HepG2 (cell line): ENCODE measurements around the gene REM2. TPM values are rescaled to one million over a fixed set of nuclear protein-coding genes. Genes with fewer than 3 reads are reported as not detected.

Source experiments
- ATAC-seq: fragments of 200-7000 bp; cut with Tn5 transposase; 3 replicates; pipeline ENCODE4 v1.9.1; 2020; ENCODE audit warnings: mild to moderate bottlenecking, moderate library complexity
- BruUV-seq: library from RNA; stranded (reverse); fragments of 400-500 nt; replicated peaks from 2 replicates; lab custom pipeline; 2021; lab: Mats Ljungman, UMichigan
- CTCF ChIA-PET: fragments of 300-600 bp; formaldehyde crosslinking; extraction: SDS; loops from one replicate; lab custom pipeline; 2021; ENCODE audit warnings: low total read pairs, inconsistent platforms, low intra/inter-chr PET ratio; lab: Yijun Ruan, JAX
- POLR2A ChIA-PET: fragments of 350-600 bp; sonication (Branson Sonifier 250); formaldehyde crosslinking; loops from one replicate; lab custom pipeline; 2020; ENCODE audit warnings: antibody characterized with exemption, inconsistent platforms; lab: Yijun Ruan, JAX
- DNase-seq: peaks from one replicate; pipeline ENCODE4 v3.0.0-alpha.2; 2015; ENCODE audit warnings: low spot score
- FAIRE-seq: peaks from 3 replicates; lab custom pipeline; 2011; peaks lifted over from hg19 to GRCh38; lab: Jason Lieb, UNC
- H2AFZ ChIP-seq: one replicate; pipeline ENCODE4 v1.6.1; 2011; ENCODE audit warnings: low read length, inconsistent platforms
- H3K27ac ChIP-seq: fragments of 300-600 bp; 3 replicates; pipeline ENCODE4 v1.8.0; 2011; ENCODE audit warnings: mixed run types, mild to moderate bottlenecking, mixed read lengths, low read length, inconsistent platforms; ENCODE audit not compliant: insufficient read depth; ENCODE audit errors: extremely low read length
- H3K27me3 ChIP-seq, 2 experiments: fragments of 200-600 bp in 1 of 2; 2 replicates in 1 of 2; 3 replicates in 1 of 2; pipeline versions ENCODE4 v1.6.0 to v1.8.0; 2011; ENCODE audit warnings: low read length in 2 of 2, mild to moderate bottlenecking in 2 of 2, moderate library complexity in 2 of 2, inconsistent platforms in 1 of 2; ENCODE audit not compliant: insufficient read depth in 2 of 2, control insufficient read depth in 1 of 2
- H3K36me3 ChIP-seq, 2 experiments: fragments of 200-600 bp in 1 of 2; replicated peaks in 1 of 2; 2 replicates in 1 of 2; 3 replicates in 1 of 2; pipeline versions ENCODE4 v1.5.1 to v1.8.0; 2011; ENCODE audit warnings: low read length in 2 of 2, inconsistent platforms in 1 of 2; ENCODE audit not compliant: insufficient read depth in 2 of 2, control insufficient read depth in 1 of 2
- H3K4me1 ChIP-seq: 2 replicates; pipeline ENCODE4 v1.5.1; 2012; ENCODE audit warnings: low read length, inconsistent platforms; ENCODE audit not compliant: insufficient read depth
- H3K4me2 ChIP-seq: 2 replicates; pipeline ENCODE4 v1.6.0; 2011; ENCODE audit warnings: low read depth, low read length, inconsistent platforms
- H3K4me3 ChIP-seq, 3 experiments: fragments of 200-600 bp in 1 of 3; sonication (generic), shearing (Covaris generic) in 1 of 3; replicated peaks in 1 of 3; 2 replicates each; pipeline ENCODE4 v1.5.1; 2011 to 2016; ENCODE audit warnings: low read length in 3 of 3, inconsistent platforms in 2 of 3, low read depth in 2 of 3, mild to moderate bottlenecking in 2 of 3, control low read depth in 1 of 3, mixed read lengths in 1 of 3; ENCODE audit not compliant: insufficient read depth in 1 of 3
- H3K79me2 ChIP-seq: one replicate; pipeline ENCODE4 v1.6.1; 2011; ENCODE audit warnings: low read length, inconsistent platforms; ENCODE audit not compliant: insufficient read depth
- H3K9ac ChIP-seq: 2 replicates; pipeline ENCODE4 v1.6.0; 2011; ENCODE audit warnings: mild to moderate bottlenecking, low read depth, low read length, inconsistent platforms; ENCODE audit not compliant: insufficient read depth
- H3K9me3 ChIP-seq: 2 replicates; pipeline ENCODE4 v1.5.1; 2012; ENCODE audit warnings: mild to moderate bottlenecking, low read length
- H4K20me1 ChIP-seq: 2 replicates; pipeline ENCODE4 v1.6.0; 2011; ENCODE audit warnings: inconsistent platforms, mild to moderate bottlenecking, low read length, moderate library complexity; ENCODE audit not compliant: insufficient read depth
- KMT2B ChIP-seq: IDR thresholded peaks from 2 replicates; pipeline ENCODE4 v1.6.1; 2016; ENCODE audit warnings: missing genetic modification reagents, missing compliant biosample characterization
- MED8 ChIP-seq: sonication (generic); formaldehyde crosslinking; IDR thresholded peaks from 2 replicates; pipeline ENCODE4 v1.8.1; 2023; ENCODE audit warnings: mild to moderate bottlenecking, missing genetic modification reagents; ENCODE audit not compliant: insufficient replicate concordance
- MTA3 ChIP-seq: sonication (generic); formaldehyde crosslinking; IDR thresholded peaks from 2 replicates; pipeline ENCODE4 v1.4.0; 2020; ENCODE audit warnings: missing genetic modification reagents
- MXD1 ChIP-seq: sonication (generic); formaldehyde crosslinking; IDR thresholded peaks from 2 replicates; pipeline ENCODE4 v1.4.0; 2020; ENCODE audit warnings: mild to moderate bottlenecking, missing genetic modification reagents
- TCF12 ChIP-seq, 2 experiments: fragments of 450-650 bp in 1 of 2; sonication (generic) in 1 of 2; formaldehyde crosslinking in 1 of 2; IDR thresholded peaks; 2 replicates each; pipeline versions ENCODE4 v1.6.1 to v1.8.0; 2017 to 2022; ENCODE audit warnings: antibody characterized with exemption in 1 of 2, mild to moderate bottlenecking in 1 of 2, missing genetic modification reagents in 1 of 2, moderate library complexity in 1 of 2
- ZNF354B ChIP-seq: sonication (generic); formaldehyde crosslinking; IDR thresholded peaks from 2 replicates; pipeline ENCODE4 v1.8.0; 2022; ENCODE audit warnings: mild to moderate bottlenecking, missing genetic modification reagents
- ZNF547 ChIP-seq: sonication (generic); formaldehyde crosslinking; IDR thresholded peaks from 2 replicates; pipeline ENCODE4 v1.5.1; 2020; ENCODE audit warnings: mild to moderate bottlenecking, missing genetic modification reagents
- ZNF563 ChIP-seq: sonication (generic); formaldehyde crosslinking; IDR thresholded peaks from 2 replicates; pipeline ENCODE4 v1.8.0; 2022; ENCODE audit warnings: mild to moderate bottlenecking, moderate library complexity, missing genetic modification reagents
- ZNF576 ChIP-seq: sonication (generic); formaldehyde crosslinking; IDR thresholded peaks from 2 replicates; pipeline ENCODE4 v1.4.0; 2020; ENCODE audit warnings: mild to moderate bottlenecking, missing genetic modification reagents
- ZNF577 ChIP-seq: sonication (generic); formaldehyde crosslinking; IDR thresholded peaks from 2 replicates; pipeline ENCODE4 v1.4.0; 2020; ENCODE audit warnings: mild to moderate bottlenecking, low read depth, missing genetic modification reagents, borderline replicate concordance
- ZNF776 ChIP-seq: sonication (generic); formaldehyde crosslinking; IDR thresholded peaks from 2 replicates; pipeline ENCODE4 v1.4.0; 2020; ENCODE audit warnings: mild to moderate bottlenecking, missing genetic modification reagents
- WGBS: methylation state at CpG from one replicate; pipeline ENCODE4 v1.1.6; 2017; ENCODE audit warnings: low lambda C conversion rate; 5-methylcytosine and 5-hydroxymethylcytosine counted together
- in situ Hi-C: cut with HindIII; loops from 2 replicates; pipeline ENCODE4 v1.10.0; 2017; ENCODE audit warnings: low pct_unique_long_range_greater_than_20kb; ENCODE audit not compliant: extremely low pct_ligation_motif_present
- intact Hi-C: fragments of 100-400 bp; cut with micrococcal nuclease; formaldehyde crosslinking; loops from one replicate; pipeline ENCODE4 v1.10.0; 2022; ENCODE audit not compliant: unreplicated experiment
- polyA plus RNA-seq, 8 experiments: library from polyadenylated mRNA; depleted of rRNA in 3 of 8; stranded (reverse) in 7 of 8; unstranded in 1 of 8; fragments of >200 nt; fragmentation: Illumina TruSeq in 4 of 8; extraction: Trizol in 4 of 8; gene quantifications; 2 replicates each; pipeline versions ENCODE4 v1.2.1 to v1.2.3, GENCODE V29; 2011 to 2016; ENCODE audit warnings: low read depth in 4 of 8, missing spikeins in 1 of 8, mixed read lengths in 1 of 8; ENCODE audit not compliant: insufficient read depth in 1 of 8
- total RNA-seq, 5 experiments: library from RNA; depleted of rRNA; stranded (reverse); fragments of >200 nt; fragmentation: Illumina TruSeq; extraction: Trizol; gene quantifications; 2 replicates each; pipeline ENCODE4 v1.2.3, GENCODE V29; 2016; ENCODE audit warnings: low read depth in 1 of 5

The REM2 gene
- total and polyA plus RNA-seq, 2 of the 13 experiments (the other 11 are each of a cell fraction or from before 2014, with no cell fraction given) = 0.20 TPM; not detected in 1

GRCh38 chr14:22923746-22924145 is 40.7 kb downstream of the REM2 start (continued):
- TF ChIP-seq ZNF577 (CRISPR knock-in tag) = no peak
- TF ChIP-seq MTA3 (CRISPR knock-in tag) = no peak
- no peak for TF ChIP-seq ZNF563 (CRISPR knock-in tag)
- TF ChIP-seq ZNF354B (CRISPR knock-in tag) = no peak
- no peak for TF ChIP-seq KMT2B
- no peak for TF ChIP-seq MED8 (CRISPR knock-in tag)

GRCh38 chr14:22925513-22925912 is 42.5 kb downstream of the REM2 start:
- DNase-seq = no peak
- H3K27me3 ChIP-seq = no peaks in the 10 kb centered on the region; a peak in 1 of 5 replicates
- 0 out of 2 replicates have a peak, but pooled peaks have one; percentile 49 for TF ChIP-seq ZNF547
- 0 out of 2 replicates have a peak, but pooled peaks have one; percentile 51 for TF ChIP-seq MXD1 (CRISPR knock-in tag)
- TF ChIP-seq TCF12 (IDR thresholded peaks at IDR 0.05) = no peak
- TF ChIP-seq TCF12 (CRISPR knock-in tag; IDR thresholded peaks at IDR 0.05) = 0 out of 2 replicates have a peak, but pooled peaks have one; percentile 52
- TF ChIP-seq ZNF576 (CRISPR knock-in tag) = 0 out of 2 replicates have a peak, but pooled peaks have one; percentile 39
- TF ChIP-seq ZNF776 (CRISPR knock-in tag) = no peak
- no peaks in the 10 kb centered on the region for H4K20me1 ChIP-seq
- no peak overlapping the region for H3K27ac ChIP-seq
- H3K4me2 ChIP-seq = no peak overlapping the region
- POLR2A ChIA-PET = interaction anchor here (1.9 to 5.5 kb wide), 3 partner anchors 9 to 31 kb away, joined by 7 to 44 read pairs (median 27); partner anchors contain the start of genes HAUS4 and RBM23
- intact Hi-C loops (no loop called here), in situ Hi-C loops (no loop called here)
- peaks cover 56 to 65% of the 10 kb centered on the region in 2 experiments for H3K36me3 ChIP-seq
- CTCF ChIA-PET = no interaction called here
- no TSS peak for BruUV-seq
- ATAC-seq = no peak
- no peak overlapping the region for H3K4me3 ChIP-seq
- no peak overlapping the region for H3K9ac ChIP-seq
- peaks cover 23% of the 10 kb centered on the region for H3K4me1 ChIP-seq
- H2AFZ ChIP-seq = no peak overlapping the region
- no peak for FAIRE-seq
- H3K79me2 ChIP-seq = peaks cover 21% of the 10 kb centered on the region
- 97% methylated on average over 8 of the region's 8 CpGs for WGBS
- no peaks in the 10 kb centered on the region for H3K9me3 ChIP-seq
